Neuronal stem cell (in vitro differentiated cells): ENCODE results near the gene ART3.

Source experiments
- DNase-seq: peaks from one replicate; pipeline ENCODE4 v3.0.0-alpha.2; 2013; ENCODE audit warnings: low spot score
- H2AFZ ChIP-seq: one replicate; pipeline ENCODE4 v1.6.1; 2013; ENCODE audit warnings: mild to moderate bottlenecking, low read length, inconsistent platforms
- H2AK5ac ChIP-seq: 2 replicates; pipeline ENCODE4 v1.6.1; 2013; ENCODE audit warnings: low read depth, mild to moderate bottlenecking, inconsistent platforms, low read length, moderate library complexity, mixed read lengths
- H2BK120ac ChIP-seq: 2 replicates; pipeline ENCODE4 v1.6.1; 2013; ENCODE audit warnings: low read depth, mild to moderate bottlenecking, inconsistent platforms, low read length, moderate library complexity, mixed read lengths
- H2BK12ac ChIP-seq: one replicate; pipeline ENCODE4 v1.6.1; 2013; ENCODE audit warnings: low read length, inconsistent platforms
- H2BK15ac ChIP-seq: 2 replicates; pipeline ENCODE4 v1.6.1; 2013; ENCODE audit warnings: mild to moderate bottlenecking, low read length, inconsistent platforms, mixed read lengths
- H2BK5ac ChIP-seq: one replicate; pipeline ENCODE4 v1.6.1; 2013; ENCODE audit warnings: inconsistent platforms, mild to moderate bottlenecking, low read length, moderate library complexity
- H3K14ac ChIP-seq: one replicate; pipeline ENCODE4 v1.6.1; 2013; ENCODE audit warnings: low read length, inconsistent platforms
- H3K18ac ChIP-seq: 2 replicates; pipeline ENCODE4 v1.6.1; 2013; ENCODE audit warnings: low read length, inconsistent platforms
- H3K23ac ChIP-seq: 2 replicates; pipeline ENCODE4 v1.6.1; 2013; ENCODE audit warnings: low read depth, mild to moderate bottlenecking, mixed read lengths, low read length, inconsistent platforms; ENCODE audit not compliant: poor library complexity
- H3K27ac ChIP-seq: replicated peaks from 3 replicates; pipeline ENCODE4 v1.5.1; 2013; ENCODE audit warnings: low read length, inconsistent platforms
- H3K27me3 ChIP-seq, 3 experiments: 2 replicates each; pipeline ENCODE4 v1.6.1; 2013; ENCODE audit warnings: low read length in 3 of 3, mild to moderate bottlenecking in 2 of 3, inconsistent platforms in 1 of 3, low read depth in 1 of 3, mixed read lengths in 1 of 3, moderate library complexity in 1 of 3; ENCODE audit not compliant: control insufficient read depth in 3 of 3, insufficient read depth in 3 of 3
- H3K36me3 ChIP-seq, 2 donors: replicated peaks in 1 of 2; 2 replicates each; pipeline ENCODE4 v1.6.1; 2013; ENCODE audit warnings: low read length in 2 of 2; ENCODE audit not compliant: control insufficient read depth in 2 of 2, insufficient read depth in 2 of 2
- H3K4ac ChIP-seq: 2 replicates; pipeline ENCODE4 v1.6.1; 2013; ENCODE audit warnings: inconsistent platforms, mild to moderate bottlenecking, low read length, moderate library complexity
- H3K4me1 ChIP-seq, 2 donors: 1 replicate in 1 of 2; 2 replicates in 1 of 2; pipeline ENCODE4 v1.6.1; 2013; ENCODE audit warnings: low read length in 2 of 2, low read depth in 1 of 2; ENCODE audit not compliant: control insufficient read depth in 2 of 2, insufficient read depth in 1 of 2
- H3K4me2 ChIP-seq: one replicate; pipeline ENCODE4 v1.6.1; 2013; ENCODE audit warnings: mild to moderate bottlenecking, low read length, inconsistent platforms; ENCODE audit not compliant: insufficient read depth, poor library complexity, severe bottlenecking
- H3K4me3 ChIP-seq, 2 donors: 2 replicates each; pipeline ENCODE4 v1.5.1; 2013; ENCODE audit warnings: low read length in 2 of 2, mild to moderate bottlenecking in 2 of 2, inconsistent platforms in 1 of 2, moderate library complexity in 1 of 2
- H3K79me1 ChIP-seq: one replicate; pipeline ENCODE4 v1.6.1; 2013; ENCODE audit warnings: low read depth, mild to moderate bottlenecking, inconsistent platforms, low read length, moderate library complexity
- H3K9ac ChIP-seq: one replicate; pipeline ENCODE4 v1.6.1; 2013; ENCODE audit warnings: mild to moderate bottlenecking, low read depth, low read length, inconsistent platforms; ENCODE audit not compliant: poor library complexity
- H3K9me3 ChIP-seq, 2 donors: replicated peaks in 1 of 2; 2 replicates each; pipeline versions ENCODE3 to v1.6.1; 2013; ENCODE audit warnings: low read length in 2 of 2, mild to moderate bottlenecking in 2 of 2, inconsistent platforms in 1 of 2, low read depth in 1 of 2, mixed read lengths in 1 of 2, moderate library complexity in 1 of 2; ENCODE audit not compliant: control insufficient read depth in 2 of 2, insufficient read depth in 1 of 2
- H4K8ac ChIP-seq: one replicate; pipeline ENCODE4 v1.6.1; 2013; ENCODE audit warnings: low read depth, mild to moderate bottlenecking, inconsistent platforms, low read length, moderate library complexity
- H4K91ac ChIP-seq: one replicate; pipeline ENCODE4 v1.6.1; 2013; ENCODE audit warnings: low read length, low read depth, mild to moderate bottlenecking, inconsistent platforms; ENCODE audit not compliant: poor library complexity
- WGBS, 2 donors: extraction: QIAGEN DNeasy Blood & Tissue Kit; methylation state at CpG; one replicate each; pipeline ENCODE4 v1.1.7; 2013; ENCODE audit warnings: missing lambda C conversion rate in 2 of 2, mixed read lengths in 1 of 2; ENCODE audit not compliant: insufficient read length in 2 of 2, insufficient replicate concordance in 1 of 2; ENCODE audit errors: extremely low coverage in 2 of 2; 5-methylcytosine and 5-hydroxymethylcytosine counted together

Gene ART3

GRCh38 chr4:76059750-76060149, 14.8 kb upstream of the ART3 start:
- WGBS, 2 donors = no CpG with 5 or more reads among the region's 1 CpG
- Histone ChIP-seq H3K9ac (no peak overlapping the region), H3K27me3 (peaks cover 0 to 27% (median 0%) of the 10 kb centered on the region in 3 experiments), H4K8ac (no peak overlapping the region), H3K9me3 (no peaks in the 10 kb centered on the region), H3K23ac (no peak overlapping the region), H3K4me2 (no peak overlapping the region), H2AFZ (no peak overlapping the region), H2BK12ac (no peak overlapping the region), H3K4me3 (no peak overlapping the region), H4K91ac (no peak overlapping the region), H3K4ac (no peak overlapping the region), H2BK120ac (no peak overlapping the region), H3K14ac (no peak overlapping the region), H2BK15ac (no peak overlapping the region), H3K18ac (no peak overlapping the region), H3K4me1 (peaks cover 0 to 1% of the 10 kb centered on the region in 2 donors), H3K27ac (no peak overlapping the region), H2AK5ac (no peak overlapping the region), H3K36me3 (no peaks in the 10 kb centered on the region), H3K79me1 (no peaks in the 10 kb centered on the region), H2BK5ac (no peak overlapping the region)
- no peak for DNase-seq

GRCh38 chr4:76060506-76060905, 14.0 kb upstream of the ART3 start:
- Histone ChIP-seq H3K14ac (no peak overlapping the region), H3K23ac (no peak overlapping the region), H3K9me3 (no peaks in the 10 kb centered on the region), H3K4me2 (no peak overlapping the region), H3K9ac (no peak overlapping the region), H4K91ac (no peak overlapping the region), H3K36me3 (no peaks in the 10 kb centered on the region), H3K4me3 (no peak overlapping the region), H3K79me1 (no peaks in the 10 kb centered on the region), H2BK15ac (no peak overlapping the region), H2BK120ac (no peak overlapping the region), H2BK5ac (no peak overlapping the region), H2AK5ac (no peak overlapping the region), H3K27ac (no peak overlapping the region), H2BK12ac (no peak overlapping the region), H4K8ac (no peak overlapping the region), H3K18ac (no peak overlapping the region), H2AFZ (no peak overlapping the region), H3K4ac (no peak overlapping the region), H3K27me3 (peaks cover 0 to 22% (median 0%) of the 10 kb centered on the region in 3 experiments), H3K4me1 (peaks cover 0 to 1% of the 10 kb centered on the region in 2 donors)
- DNase-seq = no peak

DNA sequence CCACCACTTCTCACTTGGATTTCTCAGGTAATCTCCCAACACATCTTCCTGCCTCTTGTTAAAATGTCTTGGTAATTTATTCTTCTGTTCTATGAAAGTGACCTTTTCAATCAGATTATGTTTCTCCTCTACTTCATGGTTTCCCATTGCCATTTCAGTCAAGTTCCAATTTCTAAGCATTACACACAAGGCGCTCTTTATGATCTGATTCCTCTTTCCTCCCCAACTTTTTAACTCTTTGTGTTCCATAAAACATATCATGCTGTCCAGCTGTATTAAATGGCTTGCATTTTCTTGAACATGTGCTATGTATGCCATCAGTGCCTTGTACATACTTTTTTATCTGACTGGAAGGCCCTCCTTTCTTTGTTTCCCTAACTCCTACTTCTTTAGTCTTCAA, 13.1 kb upstream of the ART3 start:
- no peak overlapping the region for H2AK5ac ChIP-seq
- H2BK120ac ChIP-seq = no peak overlapping the region
- H3K36me3 ChIP-seq = no peaks in the 10 kb centered on the region
- no peak overlapping the region for H2AFZ ChIP-seq
- no CpG with 5 or more reads among the region's 1 CpG for WGBS, 2 donors
- H3K4me1 ChIP-seq = no peaks in the 10 kb centered on the region
- no peak overlapping the region for H3K27ac ChIP-seq
- no peak overlapping the region for H4K91ac ChIP-seq
- H3K14ac ChIP-seq = no peak overlapping the region
- H2BK15ac ChIP-seq = no peak overlapping the region
- no peak overlapping the region for H3K18ac ChIP-seq
- H2BK5ac ChIP-seq = no peak overlapping the region
- no peak overlapping the region for H3K9ac ChIP-seq
- peaks cover 0 to 13% (median 0%) of the 10 kb centered on the region in 3 experiments for H3K27me3 ChIP-seq
- no peak overlapping the region for H3K4me2 ChIP-seq
- H3K4me3 ChIP-seq = no peak overlapping the region
- H3K23ac ChIP-seq = no peak overlapping the region
- H3K79me1 ChIP-seq = no peaks in the 10 kb centered on the region
- H4K8ac ChIP-seq = no peak overlapping the region
- no peak overlapping the region for H3K4ac ChIP-seq
- DNase-seq = no peak
- H2BK12ac ChIP-seq = no peak overlapping the region
- no peaks in the 10 kb centered on the region for H3K9me3 ChIP-seq

- no peak overlapping the region for H4K91ac ChIP-seq
- H3K9ac ChIP-seq = no peak overlapping the region
- H2BK12ac ChIP-seq = no peak overlapping the region
- H3K9me3 ChIP-seq = no peaks in the 10 kb centered on the region
- H3K4ac ChIP-seq = no peak overlapping the region
- H2BK120ac ChIP-seq = no peak overlapping the region
- H3K14ac ChIP-seq = no peak overlapping the region
- H3K36me3 ChIP-seq = no peaks in the 10 kb centered on the region
- no peak overlapping the region for H3K27ac ChIP-seq
- H3K4me1 ChIP-seq = no peaks in the 10 kb centered on the region
- H3K4me2 ChIP-seq = no peak overlapping the region
- H2AK5ac ChIP-seq = no peak overlapping the region
- no CpG with 5 or more reads among the region's 1 CpG for WGBS, 2 donors
- H2BK5ac ChIP-seq = no peak overlapping the region
- H2BK15ac ChIP-seq = no peak overlapping the region
- DNase-seq = no peak
- H2AFZ ChIP-seq = no peak overlapping the region
- H3K27me3 ChIP-seq = peaks cover 0 to 10% (median 0%) of the 10 kb centered on the region in 3 experiments
- H3K18ac ChIP-seq = no peak overlapping the region
- H3K23ac ChIP-seq = no peak overlapping the region
- no peak overlapping the region for H4K8ac ChIP-seq
- H3K79me1 ChIP-seq = no peaks in the 10 kb centered on the region
- no peak overlapping the region for H3K4me3 ChIP-seq
These were observed 12.5 kb upstream of the ART3 start for GRCh38 chr4:76061982-76062381.
